GM12873 (cell line): Measurements from ENCODE around the gene HMGB1.

Experiments used
- TF ChIP-seq, protein P1 (sequence below): IDR thresholded peaks from 2 replicates; pipeline ENCODE4 v1.5.1; 2012; ENCODE audit warnings: low read depth, mild to moderate bottlenecking, moderate library complexity, low read length, control low read depth; ENCODE audit not compliant: insufficient read depth; ENCODE audit errors: missing control alignments

HMGB1 gene

DNA sequence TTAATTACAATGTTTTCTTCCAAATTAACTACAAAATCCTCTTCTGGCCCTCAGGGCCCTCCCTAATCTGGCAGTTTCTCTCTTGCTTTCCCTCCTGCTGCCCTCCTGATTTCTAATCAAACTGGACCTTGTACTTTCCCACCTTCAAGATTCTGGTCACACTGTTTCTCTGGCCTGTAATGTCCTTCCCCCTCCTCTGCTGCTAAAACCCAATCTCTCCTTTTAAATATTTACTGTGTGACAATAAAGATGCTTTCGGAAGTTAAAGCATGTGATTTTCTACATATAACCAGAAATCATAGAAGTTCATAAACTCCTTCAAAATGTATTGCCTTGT lies 14.1 kb upstream of the HMGB1 start:
- TF ChIP-seq, protein P1, sequence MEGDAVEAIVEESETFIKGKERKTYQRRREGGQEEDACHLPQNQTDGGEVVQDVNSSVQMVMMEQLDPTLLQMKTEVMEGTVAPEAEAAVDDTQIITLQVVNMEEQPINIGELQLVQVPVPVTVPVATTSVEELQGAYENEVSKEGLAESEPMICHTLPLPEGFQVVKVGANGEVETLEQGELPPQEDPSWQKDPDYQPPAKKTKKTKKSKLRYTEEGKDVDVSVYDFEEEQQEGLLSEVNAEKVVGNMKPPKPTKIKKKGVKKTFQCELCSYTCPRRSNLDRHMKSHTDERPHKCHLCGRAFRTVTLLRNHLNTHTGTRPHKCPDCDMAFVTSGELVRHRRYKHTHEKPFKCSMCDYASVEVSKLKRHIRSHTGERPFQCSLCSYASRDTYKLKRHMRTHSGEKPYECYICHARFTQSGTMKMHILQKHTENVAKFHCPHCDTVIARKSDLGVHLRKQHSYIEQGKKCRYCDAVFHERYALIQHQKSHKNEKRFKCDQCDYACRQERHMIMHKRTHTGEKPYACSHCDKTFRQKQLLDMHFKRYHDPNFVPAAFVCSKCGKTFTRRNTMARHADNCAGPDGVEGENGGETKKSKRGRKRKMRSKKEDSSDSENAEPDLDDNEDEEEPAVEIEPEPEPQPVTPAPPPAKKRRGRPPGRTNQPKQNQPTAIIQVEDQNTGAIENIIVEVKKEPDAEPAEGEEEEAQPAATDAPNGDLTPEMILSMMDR = no peak

DNA sequence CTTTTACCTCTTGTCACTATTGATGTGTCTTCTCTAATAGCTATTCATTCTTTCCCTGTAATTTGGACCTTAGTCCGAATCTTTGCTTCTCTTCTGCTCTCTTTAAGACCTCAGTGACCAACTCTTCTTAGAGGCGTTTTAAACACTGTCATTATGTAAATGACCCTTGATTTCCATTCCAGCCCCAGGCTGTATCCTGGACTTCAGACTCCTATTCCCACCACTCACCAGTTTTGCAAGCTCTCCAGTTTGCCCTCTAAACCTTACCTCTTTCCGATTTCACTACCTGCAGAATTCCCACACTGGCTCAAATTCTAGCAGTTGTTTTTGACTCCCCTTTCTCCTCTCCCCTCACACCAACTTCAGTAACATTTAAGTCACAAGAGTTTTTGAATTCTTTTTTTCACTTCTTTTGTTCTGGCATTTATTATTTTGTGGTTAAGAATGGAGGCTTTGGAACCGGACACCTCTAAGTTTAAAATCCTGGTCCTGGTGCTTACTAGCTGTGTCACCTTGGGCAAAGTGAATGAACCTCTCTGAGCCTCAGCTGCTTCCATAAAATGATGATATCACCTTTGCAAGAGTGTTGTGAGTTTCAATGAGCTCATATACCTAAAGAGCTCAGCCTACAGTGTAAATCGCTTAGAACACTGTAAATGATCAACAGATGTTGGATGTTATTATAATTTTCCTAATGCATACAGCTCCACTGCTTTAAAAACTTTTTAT lies 13.6 kb upstream of the HMGB1 start:
- TF ChIP-seq, protein P1 = no peak

DNA sequence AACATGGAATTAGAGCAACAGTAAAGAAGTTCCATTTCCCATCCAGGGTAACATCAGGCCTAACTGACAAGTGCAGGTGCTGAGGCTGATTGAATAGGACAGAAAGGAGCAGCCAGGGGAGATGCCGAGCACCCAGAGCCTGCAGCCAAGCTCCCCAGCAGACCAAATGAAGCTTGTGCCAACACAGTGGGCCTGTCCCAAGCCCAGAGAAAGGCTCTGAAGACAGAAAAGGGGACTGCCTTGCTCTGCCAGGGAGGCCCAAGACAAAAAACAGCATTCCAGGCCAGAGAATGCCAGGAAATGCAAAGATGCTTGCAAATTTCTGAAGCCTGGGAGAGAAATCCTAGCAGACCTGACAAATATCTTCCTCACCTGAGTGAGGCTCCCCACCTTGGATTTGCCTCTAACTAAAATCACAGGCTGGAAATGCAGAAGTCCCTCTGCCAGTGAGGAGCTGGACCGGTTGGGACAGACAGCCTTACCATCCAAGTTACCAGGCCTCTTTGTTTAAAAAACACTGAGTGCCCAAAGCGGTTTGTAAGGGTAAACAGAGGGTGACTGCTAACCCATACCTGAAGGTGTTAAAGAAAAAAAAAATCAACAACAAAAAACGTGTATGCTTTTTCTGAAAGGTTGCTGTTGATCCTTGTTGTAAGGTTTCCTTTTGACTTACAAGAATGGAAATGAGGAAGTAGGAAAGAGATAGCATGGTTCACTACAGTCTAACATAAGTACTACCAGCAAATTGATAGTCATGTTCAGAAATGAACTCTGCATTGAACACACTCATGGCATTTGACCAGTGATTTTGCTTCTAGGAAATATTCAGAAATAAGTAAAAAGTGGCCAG lies 11.8 kb upstream of the HMGB1 start:
- TF ChIP-seq, protein P1 = no peak

GRCh38 chr13:30473675-30474074 lies 7.9 kb upstream of the HMGB1 start:
- TF ChIP-seq, protein P1 = no peak

- TF ChIP-seq, protein P1 = no peak
Measured at GRCh38 chr13:30466841-30467252, 1.1 kb upstream of the HMGB1 start.

DNA sequence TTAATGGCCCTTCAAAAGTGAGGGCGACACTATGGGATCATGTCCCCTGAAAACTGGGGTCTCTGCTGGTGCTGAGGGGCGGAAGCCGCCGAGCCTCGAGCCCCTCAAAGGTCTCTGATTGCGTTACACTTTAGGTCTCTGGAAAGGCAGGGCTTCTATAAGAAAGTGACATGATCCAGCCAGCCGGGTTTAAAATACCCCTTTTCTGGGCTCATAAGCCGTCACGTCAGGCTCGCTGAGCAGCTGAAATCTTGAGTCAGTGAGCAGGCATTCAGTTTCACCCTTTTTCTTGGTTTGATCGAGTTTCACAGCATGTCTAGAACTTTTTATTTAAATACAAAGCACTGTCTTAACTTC lies 600 bp upstream of the HMGB1 start:
- TF ChIP-seq, protein P1 = no peak

- TF ChIP-seq, protein P1 = no peak
Measured at GRCh38 chr13:30465343-30465592, 468 bp downstream of the HMGB1 start.
